ENCODE results near the gene EPB41L4A.

- no peak for TF ChIP-seq CTCF (IDR thresholded peaks at IDR 0.05)
- no peak for TF ChIP-seq EP300 (IDR thresholded peaks at IDR 0.05)
- no peak for TF ChIP-seq POLR2A (IDR thresholded peaks at IDR 0.05; ENCODE audit: low read depth)
- no peak for TF ChIP-seq POLR2AphosphoS5 (IDR thresholded peaks at IDR 0.05)
These were observed 148.5 kb downstream of the EPB41L4A start for GRCh38 chr5:112270299-112271293.
